SH-SY5Y (cell line): ENCODE measurements around the gene VSIG4.

ENCODE experiments used
- GATA2 ChIP-seq: IDR thresholded peaks from 2 replicates; pipeline ENCODE4 v1.6.1; 2011; ENCODE audit warnings: mild to moderate bottlenecking, low read depth, low read length
- GATA3 ChIP-seq: IDR thresholded peaks from 2 replicates; pipeline ENCODE4 v1.6.1; 2011; ENCODE audit warnings: low read depth, mild to moderate bottlenecking, low read length, moderate library complexity

The VSIG4 gene

GRCh38 chrX:66039944-66040343 lies at the start of gene VSIG4:
TSS of gene VSIG4 (minus strand) at chrX:66040080. CDS start at chrX:66039998, 82 bp downstream.
- no peak for TF ChIP-seq GATA3
- no peak for TF ChIP-seq GATA2

GRCh38 chrX:66076801-66077200 lies 36.9 kb upstream of the VSIG4 start:
- TF ChIP-seq GATA3 (no peak), GATA2 (no peak)

- TF ChIP-seq GATA3 (no peak), GATA2 (no peak)
Observed at GRCh38 chrX:66074920-66075879, 35.3 kb upstream of the VSIG4 start.

GRCh38 chrX:66071126-66071525 lies 31.2 kb upstream of the VSIG4 start:
- TF ChIP-seq GATA3 (no peak), GATA2 (no peak)

GRCh38 chrX:66064261-66064660 lies 24.4 kb upstream of the VSIG4 start:
- no peak for TF ChIP-seq GATA2
- no peak for TF ChIP-seq GATA3

GRCh38 chrX:66054978-66055377 lies 15.1 kb upstream of the VSIG4 start:
- TF ChIP-seq GATA2, result no peak
- TF ChIP-seq GATA3, result no peak

- no peak for TF ChIP-seq GATA2
- no peak for TF ChIP-seq GATA3
Observed at GRCh38 chrX:66053414-66053813, 13.5 kb upstream of the VSIG4 start.

GRCh38 chrX:66051980-66052379 lies 12.1 kb upstream of the VSIG4 start:
- no peak for TF ChIP-seq GATA3

GRCh38 chrX:66050140-66050569 lies 10.3 kb upstream of the VSIG4 start:
- TF ChIP-seq GATA3 (no peak), GATA2 (no peak)

- TF ChIP-seq GATA2 (no peak), GATA3 (no peak)
Observed at GRCh38 chrX:66049056-66049455, 9.2 kb upstream of the VSIG4 start.

- TF ChIP-seq GATA2 (no peak), GATA3 (no peak)
Observed at GRCh38 chrX:66046612-66047235, 6.8 kb upstream of the VSIG4 start.

- TF ChIP-seq GATA3 (no peak), GATA2 (no peak)
Observed at GRCh38 chrX:66045894-66046293, 6.0 kb upstream of the VSIG4 start.

GRCh38 chrX:66043584-66043983 lies 3.7 kb upstream of the VSIG4 start:
- TF ChIP-seq GATA2 (no peak), GATA3 (no peak)

GRCh38 chrX:66042307-66043077 lies 2.6 kb upstream of the VSIG4 start:
- TF ChIP-seq GATA3 (no peak), GATA2 (no peak)
